ENCODE results near the gene ZNF331. TPM values are rescaled to one million over a fixed set of nuclear protein-coding genes. Genes with fewer than 3 reads are reported as not detected.

ZNF331 gene
- total RNA-seq, 1 donor from 2014 or later: 5.8 TPM

DNA sequence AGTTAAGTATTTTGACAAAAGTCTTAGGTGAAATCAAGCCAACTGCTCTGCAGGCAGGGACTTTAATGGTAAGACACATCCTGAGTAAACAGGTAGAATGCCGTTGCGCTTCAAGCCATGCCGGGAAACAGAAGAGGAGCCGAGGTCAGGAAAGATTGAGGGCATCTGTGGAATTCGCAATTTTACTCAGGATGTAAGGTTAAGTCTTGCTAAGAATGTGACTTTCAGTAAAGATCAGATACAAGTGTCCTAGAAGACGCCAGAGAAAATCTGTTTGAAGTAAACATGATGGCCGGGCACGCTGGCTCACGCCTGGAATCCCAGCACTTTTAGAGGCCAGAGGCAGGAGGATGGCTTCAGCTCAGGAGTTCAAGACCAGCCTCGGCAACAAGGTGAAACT lies 60.4 kb downstream of the ZNF331 start:
- Histone ChIP-seq H3K4me3 (ENCODE audit: low read depth, low read length) (no peak overlapping the region), H3K36me3 (ENCODE audit: control insufficient read depth, insufficient read depth, low read length) (no peaks in the 10 kb centered on the region), H3K27me3 (ENCODE audit: control insufficient read depth, insufficient read depth, low read length) (no peaks in the 10 kb centered on the region)
- no peak for DNase-seq (ENCODE audit: low read depth)
- TF ChIP-seq, protein P1, sequence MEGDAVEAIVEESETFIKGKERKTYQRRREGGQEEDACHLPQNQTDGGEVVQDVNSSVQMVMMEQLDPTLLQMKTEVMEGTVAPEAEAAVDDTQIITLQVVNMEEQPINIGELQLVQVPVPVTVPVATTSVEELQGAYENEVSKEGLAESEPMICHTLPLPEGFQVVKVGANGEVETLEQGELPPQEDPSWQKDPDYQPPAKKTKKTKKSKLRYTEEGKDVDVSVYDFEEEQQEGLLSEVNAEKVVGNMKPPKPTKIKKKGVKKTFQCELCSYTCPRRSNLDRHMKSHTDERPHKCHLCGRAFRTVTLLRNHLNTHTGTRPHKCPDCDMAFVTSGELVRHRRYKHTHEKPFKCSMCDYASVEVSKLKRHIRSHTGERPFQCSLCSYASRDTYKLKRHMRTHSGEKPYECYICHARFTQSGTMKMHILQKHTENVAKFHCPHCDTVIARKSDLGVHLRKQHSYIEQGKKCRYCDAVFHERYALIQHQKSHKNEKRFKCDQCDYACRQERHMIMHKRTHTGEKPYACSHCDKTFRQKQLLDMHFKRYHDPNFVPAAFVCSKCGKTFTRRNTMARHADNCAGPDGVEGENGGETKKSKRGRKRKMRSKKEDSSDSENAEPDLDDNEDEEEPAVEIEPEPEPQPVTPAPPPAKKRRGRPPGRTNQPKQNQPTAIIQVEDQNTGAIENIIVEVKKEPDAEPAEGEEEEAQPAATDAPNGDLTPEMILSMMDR (IDR thresholded peaks at IDR 0.05; ENCODE audit: insufficient read depth, low read length, poor library complexity, severe bottlenecking): no peak

DNA sequence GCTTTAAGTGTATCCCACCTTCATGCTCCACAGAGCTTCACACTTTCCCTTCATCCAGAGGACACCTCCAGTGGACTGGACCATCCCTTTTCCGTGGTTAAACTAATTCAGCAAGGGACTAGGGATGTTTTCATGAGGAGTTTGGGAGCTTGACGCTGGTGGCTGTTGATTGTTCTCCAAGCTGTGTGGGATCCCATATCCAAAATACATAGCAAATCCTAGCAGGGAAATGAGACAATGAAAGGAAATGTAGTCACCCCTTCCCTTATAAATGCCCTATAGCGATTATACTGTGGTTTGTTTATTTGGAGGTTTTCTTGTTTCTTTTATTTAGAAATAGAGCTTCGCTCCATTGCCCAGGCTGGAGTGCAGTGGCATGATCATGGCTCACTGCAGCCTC lies 62.3 kb downstream of the ZNF331 start:
- Histone ChIP-seq H3K4me3 (ENCODE audit: low read depth, low read length) (no peak overlapping the region), H3K27me3 (ENCODE audit: control insufficient read depth, insufficient read depth, low read length) (no peaks in the 10 kb centered on the region), H3K36me3 (ENCODE audit: control insufficient read depth, insufficient read depth, low read length) (no peaks in the 10 kb centered on the region)
- DNase-seq (ENCODE audit: low read depth): no peak
- TF ChIP-seq, protein P1 (IDR thresholded peaks at IDR 0.05; ENCODE audit: insufficient read depth, low read length, poor library complexity, severe bottlenecking): no peak

- TF ChIP-seq, protein P1 (IDR thresholded peaks at IDR 0.05; ENCODE audit: insufficient read depth, low read length, poor library complexity, severe bottlenecking): no peak
- no peak overlapping the region for H3K4me3 ChIP-seq (ENCODE audit: low read depth, low read length)
- H3K27me3 ChIP-seq (ENCODE audit: control insufficient read depth, insufficient read depth, low read length): no peaks in the 10 kb centered on the region
- no peak for DNase-seq (ENCODE audit: low read depth)
- H3K36me3 ChIP-seq (ENCODE audit: control insufficient read depth, insufficient read depth, low read length): no peaks in the 10 kb centered on the region
Measured at GRCh38 chr19:53606031-53606430, 68.1 kb downstream of the ZNF331 start.

- Histone ChIP-seq H3K36me3 (ENCODE audit: control insufficient read depth, insufficient read depth, low read length) (no peaks in the 10 kb centered on the region), H3K4me3 (ENCODE audit: low read depth, low read length) (no peak overlapping the region), H3K27me3 (ENCODE audit: control insufficient read depth, insufficient read depth, low read length) (no peaks in the 10 kb centered on the region)
- TF ChIP-seq, protein P1 (IDR thresholded peaks at IDR 0.05; ENCODE audit: insufficient read depth, low read length, poor library complexity, severe bottlenecking): no peak
- no peak for DNase-seq (ENCODE audit: low read depth)
Measured at GRCh38 chr19:53608381-53608780, 70.4 kb downstream of the ZNF331 start.

GRCh38 chr19:53612762-53613526 lies 75.0 kb downstream of the ZNF331 start:
- no peak for DNase-seq (ENCODE audit: low read depth)
- TF ChIP-seq, protein P1 (IDR thresholded peaks at IDR 0.05; ENCODE audit: insufficient read depth, low read length, poor library complexity, severe bottlenecking): no peak
- Histone ChIP-seq H3K27me3 (ENCODE audit: control insufficient read depth, insufficient read depth, low read length) (no peaks in the 10 kb centered on the region), H3K4me3 (ENCODE audit: low read depth, low read length) (no peak overlapping the region), H3K36me3 (ENCODE audit: control insufficient read depth, insufficient read depth, low read length) (no peaks in the 10 kb centered on the region)
